ENCODE measurements around the gene SHISA8.

Gene SHISA8

GRCh38 chr22:41900652-41901312, 14.1 kb downstream of the SHISA8 start (continued):
- TF ChIP-seq ZNF280C (tag by site-specific recombination; IDR thresholded peaks at IDR 0.05): no peak
- TF ChIP-seq ZBTB10 (tag by site-specific recombination; IDR thresholded peaks at IDR 0.05): no peak

GRCh38 chr22:41899992-41900651, 14.8 kb downstream of the SHISA8 start:
- Histone ChIP-seq H3K4me1 (ENCODE audit: control insufficient read depth, insufficient read depth, low read length) (no peaks in the 10 kb centered on the region), H3K4me3 (ENCODE audit: low read depth, low read length) (no peak overlapping the region), H3K36me3 (ENCODE audit: control insufficient read depth in 2 of 2, insufficient read depth in 1 of 2, low read length in 2 of 2) (peaks cover 12 to 79% of the 10 kb centered on the region in 2 experiments; a peak in 2 of 3 replicates), H3K27ac (ENCODE audit: extremely low read depth, low read depth, low read length) (no peak overlapping the region), H3K9me3 (ENCODE audit: control insufficient read depth, insufficient read depth, low read depth, low read length) (no peaks in the 10 kb centered on the region)
- TF ChIP-seq ZIC2 (tag by site-specific recombination; IDR thresholded peaks at IDR 0.05) (0 out of 2 replicates have a peak, but pooled peaks have one; percentile 27), KLF1 (tag by site-specific recombination; IDR thresholded peaks at IDR 0.05) (0 out of 2 replicates have a peak, but pooled peaks have one; percentile 17), EGR2 (tag by site-specific recombination; IDR thresholded peaks at IDR 0.05; ENCODE audit: low read depth) (peak; percentile 73), KLF17 (tag by site-specific recombination; IDR thresholded peaks at IDR 0.05) (0 out of 2 replicates have a peak, but pooled peaks have one; percentile 34), FEZF1 (tag by site-specific recombination; IDR thresholded peaks at IDR 0.05) (no peak), ZFHX2 (tag by site-specific recombination; conservative IDR thresholded peaks at IDR 0.05) (peak; percentile 64)
- ChIA-PET CTCF (interaction anchor here (1.0 to 1.4 kb wide), 2 partner anchors 154 to 203 kb away, joined by 3 to 4 read pairs; no protein-coding TSS in a partner anchor), POLR2A (no interaction called here)

GRCh38 chr22:41899110-41899509, 15.8 kb downstream of the SHISA8 start:
- H3K4me3 ChIP-seq (ENCODE audit: low read depth, low read length): no peak overlapping the region
- no peak overlapping the region for H3K27ac ChIP-seq (ENCODE audit: extremely low read depth, low read depth, low read length)
- no peaks in the 10 kb centered on the region for H3K9me3 ChIP-seq (ENCODE audit: control insufficient read depth, insufficient read depth, low read depth, low read length)
- no peaks in the 10 kb centered on the region for H3K4me1 ChIP-seq (ENCODE audit: control insufficient read depth, insufficient read depth, low read length)
- peaks cover 16 to 78% of the 10 kb centered on the region in 2 experiments for H3K36me3 ChIP-seq (ENCODE audit: control insufficient read depth in 2 of 2, insufficient read depth in 1 of 2, low read length in 2 of 2)
- ChIA-PET POLR2A (no interaction called here), CTCF (interaction anchor here (1.4 to 1.9 kb wide), 2 partner anchors 42 to 202 kb away, joined by 3 to 4 read pairs; no protein-coding TSS in a partner anchor)
- TF ChIP-seq GLIS1 (tag by site-specific recombination; IDR thresholded peaks at IDR 0.05) (no peak), SALL2 (tag by site-specific recombination; IDR thresholded peaks at IDR 0.05; ENCODE audit: borderline replicate concordance) (no peak), ZNF776 (tag by site-specific recombination; IDR thresholded peaks at IDR 0.05; ENCODE audit: borderline replicate concordance) (no peak), ZNF596 (tag by site-specific recombination; IDR thresholded peaks at IDR 0.05) (no peak), PATZ1 (tag by site-specific recombination; IDR thresholded peaks at IDR 0.05) (no peak), ZNF560 (tag by site-specific recombination; IDR thresholded peaks at IDR 0.05; ENCODE audit: borderline replicate concordance) (no peak), ZNF174 (tag by site-specific recombination; IDR thresholded peaks at IDR 0.05) (no peak), ZNF16 (tag by site-specific recombination; IDR thresholded peaks at IDR 0.05; ENCODE audit: low read depth) (no peak), CTCF (tag by site-specific recombination; IDR thresholded peaks at IDR 0.05) (no peak), ZNF521 (tag by site-specific recombination; IDR thresholded peaks at IDR 0.05) (no peak), ZNF114 (tag by site-specific recombination; IDR thresholded peaks at IDR 0.05) (no peak), ZNF311 (tag by site-specific recombination; IDR thresholded peaks at IDR 0.05; ENCODE audit: borderline replicate concordance) (no peak), ZNF132 (tag by site-specific recombination; IDR thresholded peaks at IDR 0.05; ENCODE audit: borderline replicate concordance) (no peak), ZNF707 (tag by site-specific recombination; IDR thresholded peaks at IDR 0.05) (no peak)

Data from HEK293 (cell line).